Measurements from ENCODE around the gene CCDC136. TPM values are rescaled to one million over a fixed set of nuclear protein-coding genes. Genes with fewer than 3 reads are reported as not detected.
A peak's percentile ranks its signal among the peaks of the same experiment; 100 is the strongest.

CCDC136 gene
- total RNA-seq, 3 donors from 2014 or later: 6.4 to 9.5 (median 9.4) TPM

DNA sequence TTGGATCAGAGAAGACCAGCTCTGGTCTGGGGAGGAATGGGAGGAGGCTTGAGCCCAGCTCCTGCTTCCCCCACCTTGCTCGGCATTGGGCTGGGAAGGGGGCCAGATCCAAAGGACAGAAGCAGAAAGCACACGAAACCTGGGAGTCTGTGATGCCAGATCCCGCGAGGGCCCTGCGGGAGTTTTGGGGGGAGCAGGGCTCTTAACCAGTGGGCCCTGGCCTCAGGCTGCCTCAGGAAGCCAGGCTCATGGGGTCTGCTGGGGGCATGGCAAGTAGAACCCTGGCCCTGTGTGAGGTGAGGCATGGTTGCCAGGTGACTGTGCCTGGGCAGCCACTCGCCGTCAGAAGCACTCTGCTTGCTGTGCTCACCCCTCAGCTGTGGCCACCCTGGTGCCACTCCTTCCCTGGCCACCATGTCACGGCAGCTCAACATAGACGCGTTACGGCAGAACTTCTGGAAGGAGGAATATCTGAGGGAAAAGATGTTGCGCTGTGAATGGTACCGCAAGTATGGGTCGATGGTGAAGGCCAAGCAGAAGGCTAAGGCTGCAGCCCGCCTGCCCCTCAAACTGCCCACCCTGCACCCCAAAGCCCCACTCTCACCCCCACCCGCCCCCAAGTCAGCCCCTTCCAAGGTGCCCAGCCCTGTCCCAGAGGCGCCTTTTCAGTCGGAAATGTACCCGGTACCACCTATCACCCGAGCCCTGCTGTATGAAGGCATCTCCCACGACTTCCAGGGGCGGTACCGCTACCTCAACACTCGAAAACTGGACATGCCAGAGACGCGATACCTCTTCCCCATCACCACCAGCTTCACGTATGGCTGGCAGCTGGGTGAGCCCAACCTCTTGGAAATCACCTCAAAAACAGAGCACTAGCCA lies 74.5 kb downstream of the CCDC136 start:
- Histone ChIP-seq H3K9me3 (no peaks in the 10 kb centered on the region), H3K36me3 (no peaks in the 10 kb centered on the region), H3K4me3 (no peak overlapping the region), H3K27ac (no peak overlapping the region), H3K27me3 (no peaks in the 10 kb centered on the region), H3K4me1 (peaks cover 4 to 7% of the 10 kb centered on the region in 2 donors)
- DNase-seq (ENCODE audit: low spot score in 2 of 2): no peak
- TF ChIP-seq POLR2A (IDR thresholded peaks at IDR 0.05) (no peak), POLR2AphosphoS5 (IDR thresholded peaks at IDR 0.05) (no peak)
- TF ChIP-seq, protein P1, sequence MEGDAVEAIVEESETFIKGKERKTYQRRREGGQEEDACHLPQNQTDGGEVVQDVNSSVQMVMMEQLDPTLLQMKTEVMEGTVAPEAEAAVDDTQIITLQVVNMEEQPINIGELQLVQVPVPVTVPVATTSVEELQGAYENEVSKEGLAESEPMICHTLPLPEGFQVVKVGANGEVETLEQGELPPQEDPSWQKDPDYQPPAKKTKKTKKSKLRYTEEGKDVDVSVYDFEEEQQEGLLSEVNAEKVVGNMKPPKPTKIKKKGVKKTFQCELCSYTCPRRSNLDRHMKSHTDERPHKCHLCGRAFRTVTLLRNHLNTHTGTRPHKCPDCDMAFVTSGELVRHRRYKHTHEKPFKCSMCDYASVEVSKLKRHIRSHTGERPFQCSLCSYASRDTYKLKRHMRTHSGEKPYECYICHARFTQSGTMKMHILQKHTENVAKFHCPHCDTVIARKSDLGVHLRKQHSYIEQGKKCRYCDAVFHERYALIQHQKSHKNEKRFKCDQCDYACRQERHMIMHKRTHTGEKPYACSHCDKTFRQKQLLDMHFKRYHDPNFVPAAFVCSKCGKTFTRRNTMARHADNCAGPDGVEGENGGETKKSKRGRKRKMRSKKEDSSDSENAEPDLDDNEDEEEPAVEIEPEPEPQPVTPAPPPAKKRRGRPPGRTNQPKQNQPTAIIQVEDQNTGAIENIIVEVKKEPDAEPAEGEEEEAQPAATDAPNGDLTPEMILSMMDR (IDR thresholded peaks at IDR 0.05): no peak
- intact Hi-C loops (cut with DNase I; ENCODE audit: low total_unique reads): no loop called here

DNA sequence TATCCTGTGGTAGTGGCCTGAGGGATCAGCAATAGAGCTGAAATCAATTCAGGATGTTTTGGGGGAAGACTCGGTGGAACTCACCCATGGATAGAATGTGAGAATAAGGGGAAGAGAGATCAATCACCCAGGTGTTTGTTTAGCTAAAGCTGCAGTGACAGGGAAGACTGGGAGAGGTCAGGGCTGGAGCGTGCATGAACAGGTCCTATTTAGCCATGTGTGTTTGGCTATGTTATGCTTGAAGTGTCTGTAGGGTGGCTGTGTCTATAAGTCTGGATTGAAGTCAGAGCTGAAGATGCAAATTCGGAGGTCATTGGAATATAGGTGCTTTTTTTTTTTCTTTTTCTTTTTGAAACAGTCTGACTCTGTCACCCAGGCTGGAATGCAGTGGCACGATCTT lies 75.5 kb downstream of the CCDC136 start:
- Histone ChIP-seq H3K36me3 (no peaks in the 10 kb centered on the region), H3K9me3 (no peaks in the 10 kb centered on the region)

DNA sequence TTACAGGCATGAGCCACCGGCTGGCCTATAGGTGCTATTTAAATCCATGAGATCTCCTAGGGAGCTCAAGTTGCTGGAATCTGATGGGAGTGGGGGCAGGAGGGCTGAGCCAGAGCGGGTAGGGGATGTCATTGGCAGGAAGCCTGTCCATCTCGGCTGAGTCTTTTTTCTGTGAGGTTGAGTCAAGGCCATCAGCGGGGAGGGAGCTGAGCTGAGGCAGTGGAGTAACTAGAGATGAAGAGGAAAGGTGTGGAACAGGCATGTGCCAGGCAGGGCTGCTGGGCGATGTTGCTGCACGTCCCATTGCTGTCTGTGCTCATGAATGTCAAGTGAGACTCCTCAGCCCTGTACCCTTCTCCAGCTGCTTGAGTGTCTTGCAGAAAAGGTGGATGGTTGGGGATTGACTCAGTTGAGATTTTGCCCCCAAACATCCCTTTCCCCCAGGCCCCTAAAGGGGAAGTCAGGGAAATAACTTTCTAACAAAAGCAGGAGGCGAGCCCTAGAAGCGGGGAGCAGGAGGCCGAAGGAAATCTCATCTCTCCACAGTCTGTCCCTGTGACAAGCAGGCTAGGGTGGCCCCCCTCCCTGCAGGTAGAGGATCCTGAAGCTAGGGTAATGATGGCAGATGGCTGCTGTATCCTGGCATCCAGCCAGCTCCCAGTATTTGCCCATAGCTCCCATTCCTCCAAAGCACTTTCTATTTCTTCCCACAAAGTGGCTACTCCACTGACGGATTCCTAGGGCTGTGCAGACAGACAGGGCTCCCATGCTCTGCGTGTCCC lies 76.3 kb downstream of the CCDC136 start:
- H3K27ac ChIP-seq: no peak overlapping the region
- no peaks in the 10 kb centered on the region for H3K9me3 ChIP-seq
- no peak for DNase-seq (ENCODE audit: low spot score in 2 of 2)
- no peaks in the 10 kb centered on the region for H3K27me3 ChIP-seq
- intact Hi-C loops (cut with DNase I; ENCODE audit: low total_unique reads): no loop called here
- H3K36me3 ChIP-seq: no peaks in the 10 kb centered on the region
- peaks cover 4 to 7% of the 10 kb centered on the region in 2 donors for H3K4me1 ChIP-seq
- TF ChIP-seq, protein P1 (IDR thresholded peaks at IDR 0.05): no peak
- TF ChIP-seq POLR2A (IDR thresholded peaks at IDR 0.05) (no peak), POLR2AphosphoS5 (IDR thresholded peaks at IDR 0.05) (no peak)
- H3K4me3 ChIP-seq: no peak overlapping the region

More for the DNA sequence above, 75.5 kb downstream of the CCDC136 start:
- TF ChIP-seq POLR2AphosphoS5 (IDR thresholded peaks at IDR 0.05) (no peak), POLR2A (IDR thresholded peaks at IDR 0.05) (no peak)
- TF ChIP-seq, protein P1 (IDR thresholded peaks at IDR 0.05): no peak
- DNase-seq (ENCODE audit: low spot score in 2 of 2): no peak
- H3K27me3 ChIP-seq: no peaks in the 10 kb centered on the region
- no peak overlapping the region for H3K4me3 ChIP-seq
- intact Hi-C loops (cut with DNase I; ENCODE audit: low total_unique reads): no loop called here
- peaks cover 4 to 7% of the 10 kb centered on the region in 2 donors for H3K4me1 ChIP-seq
- H3K27ac ChIP-seq: no peak overlapping the region

DNA sequence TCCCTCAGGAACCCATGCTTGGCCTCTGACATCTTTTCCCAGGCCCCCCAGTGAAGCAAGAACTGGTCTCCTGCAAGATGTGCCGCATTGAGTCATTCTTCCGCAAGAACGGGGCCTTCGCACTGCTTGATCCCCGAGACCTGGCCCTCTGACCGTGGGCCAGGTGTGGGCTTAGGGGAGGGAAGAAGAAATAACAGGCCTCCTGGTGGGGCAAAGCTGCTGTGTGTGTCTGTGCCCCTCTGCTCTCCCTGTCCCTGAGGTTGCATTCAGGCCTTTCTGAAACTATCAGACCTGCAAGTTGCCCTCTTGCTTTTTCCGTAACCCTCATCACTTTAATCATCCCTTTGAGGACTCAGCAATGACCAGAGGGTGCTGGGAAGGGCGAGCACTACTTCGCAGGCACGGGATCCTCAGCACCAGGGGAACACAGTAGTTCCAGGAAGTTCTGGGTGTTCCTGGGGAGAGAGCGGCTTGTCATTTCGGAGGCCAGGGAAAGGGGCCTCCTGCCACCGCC lies 76.9 kb downstream of the CCDC136 start:
- intact Hi-C loops (cut with DNase I; ENCODE audit: low total_unique reads): no loop called here
- Histone ChIP-seq H3K27me3 (no peaks in the 10 kb centered on the region), H3K9me3 (no peaks in the 10 kb centered on the region), H3K4me1 (peaks cover 4 to 5% of the 10 kb centered on the region in 2 donors), H3K36me3 (no peaks in the 10 kb centered on the region), H3K4me3 (peak overlapping the region; percentile 52 to 74 (median 62)), H3K27ac (no peak overlapping the region)
- DNase-seq (ENCODE audit: low spot score in 2 of 2): no peak
- TF ChIP-seq POLR2A (IDR thresholded peaks at IDR 0.05) (no peak), POLR2AphosphoS5 (IDR thresholded peaks at IDR 0.05) (no peak)
- TF ChIP-seq, protein P1 (IDR thresholded peaks at IDR 0.05): no peak

Measured in breast epithelium (tissue), 4 donors.